C4-2B (cell line): ENCODE results near the gene RPS18.

Source experiments
- ZFX ChIP-seq: fragments of 450-650 bp; IDR thresholded peaks from 2 replicates; pipeline ENCODE4 v1.6.1; 2017
- TF ChIP-seq, protein P1 (sequence below): fragments of 450-650 bp; conservative IDR thresholded peaks from 2 replicates; pipeline ENCODE4 v1.5.1; 2017; ENCODE audit warnings: mild to moderate bottlenecking

- TF ChIP-seq, protein P1, sequence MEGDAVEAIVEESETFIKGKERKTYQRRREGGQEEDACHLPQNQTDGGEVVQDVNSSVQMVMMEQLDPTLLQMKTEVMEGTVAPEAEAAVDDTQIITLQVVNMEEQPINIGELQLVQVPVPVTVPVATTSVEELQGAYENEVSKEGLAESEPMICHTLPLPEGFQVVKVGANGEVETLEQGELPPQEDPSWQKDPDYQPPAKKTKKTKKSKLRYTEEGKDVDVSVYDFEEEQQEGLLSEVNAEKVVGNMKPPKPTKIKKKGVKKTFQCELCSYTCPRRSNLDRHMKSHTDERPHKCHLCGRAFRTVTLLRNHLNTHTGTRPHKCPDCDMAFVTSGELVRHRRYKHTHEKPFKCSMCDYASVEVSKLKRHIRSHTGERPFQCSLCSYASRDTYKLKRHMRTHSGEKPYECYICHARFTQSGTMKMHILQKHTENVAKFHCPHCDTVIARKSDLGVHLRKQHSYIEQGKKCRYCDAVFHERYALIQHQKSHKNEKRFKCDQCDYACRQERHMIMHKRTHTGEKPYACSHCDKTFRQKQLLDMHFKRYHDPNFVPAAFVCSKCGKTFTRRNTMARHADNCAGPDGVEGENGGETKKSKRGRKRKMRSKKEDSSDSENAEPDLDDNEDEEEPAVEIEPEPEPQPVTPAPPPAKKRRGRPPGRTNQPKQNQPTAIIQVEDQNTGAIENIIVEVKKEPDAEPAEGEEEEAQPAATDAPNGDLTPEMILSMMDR, result no peak
- no peak for TF ChIP-seq ZFX
Measured at GRCh38 chr6:33237741-33238140, 34.1 kb upstream of the RPS18 start.
